ENCODE measurements around the gene OR11H1.
"Not testable (repeated sequence)": the region's sequence is repeated elsewhere in the genome, so short reads cannot be mapped to it uniquely, and the experiment has no call there.

DNA sequence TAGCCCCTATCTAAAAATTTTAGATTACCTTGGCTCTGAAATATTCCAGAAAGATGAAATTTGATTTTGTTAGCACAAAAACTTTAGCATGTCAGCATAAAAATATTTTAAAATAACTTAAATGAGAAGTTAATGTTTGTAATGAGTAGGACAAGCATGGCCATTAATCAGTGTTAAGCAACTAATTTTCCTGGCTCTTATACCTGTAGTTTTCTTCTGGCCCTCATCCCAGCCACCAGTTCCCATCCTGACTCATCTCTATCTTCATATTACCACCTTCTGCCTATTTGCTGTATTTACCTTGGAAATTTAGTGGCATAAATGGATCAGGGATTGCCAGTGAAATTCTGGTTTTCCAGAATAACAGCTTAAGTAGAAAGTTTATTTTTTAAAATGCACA is 37.1 kb downstream of the OR11H1 start:
- not testable (repeated sequence) for TF ChIP-seq CTCF (IDR thresholded peaks at IDR 0.05; ENCODE audit: extremely low read depth in 1 of 2, insufficient read depth in 1 of 2, low read depth in 1 of 2, low read length in 2 of 2); POLR2A (IDR thresholded peaks at IDR 0.05; ENCODE audit: low read depth, low read length)

Data from endothelial cell of umbilical vein (primary cell).